ENCODE results near the gene AHDC1. TPM values are rescaled to one million over a fixed set of nuclear protein-coding genes. Genes with fewer than 3 reads are reported as not detected.

AHDC1 gene
- total RNA-seq, 1 experiment from 2014 or later: 20.8 TPM

DNA sequence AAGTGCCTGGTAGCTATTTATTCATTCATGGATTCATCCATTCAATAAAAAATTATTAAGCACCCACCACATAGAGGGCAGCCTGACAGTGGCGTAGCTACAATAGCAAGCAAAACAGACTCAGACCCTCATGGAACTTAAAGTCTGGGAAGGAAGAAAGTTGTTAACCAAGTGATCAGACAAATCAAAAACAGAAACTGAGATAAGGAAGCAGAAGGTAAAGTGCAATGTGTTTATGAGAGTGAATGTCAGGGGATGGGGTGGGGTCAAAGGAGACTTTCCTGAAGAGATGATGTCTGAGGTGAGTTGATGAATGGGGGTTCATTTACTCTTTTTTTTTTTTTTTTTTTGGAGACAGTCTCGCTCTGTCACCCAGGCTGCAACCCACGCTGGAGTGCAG is 111.1 kb downstream of the AHDC1 start:
- DNase-seq: no peak
- intact Hi-C loops (cut with micrococcal nuclease; ENCODE audit: unreplicated experiment): no loop called here
- Mint-ChIP-seq H3K27me3 (ENCODE audit: unreplicated experiment) (no peaks in the 10 kb centered on the region), H3K36me3 (ENCODE audit: insufficient read depth, unreplicated experiment) (peaks cover 27% of the 10 kb centered on the region), H3K4me1 (ENCODE audit: low read depth, unreplicated experiment) (peaks cover 8% of the 10 kb centered on the region), H3K4me3 (ENCODE audit: low read depth, unreplicated experiment) (no peak overlapping the region), H3K27ac (ENCODE audit: unreplicated experiment) (no peak overlapping the region), H3K9me3 (ENCODE audit: low read depth, unreplicated experiment) (no peaks in the 10 kb centered on the region)
- BruUV-seq (replicated peaks): no TSS peak
- TF ChIP-seq, protein P1, sequence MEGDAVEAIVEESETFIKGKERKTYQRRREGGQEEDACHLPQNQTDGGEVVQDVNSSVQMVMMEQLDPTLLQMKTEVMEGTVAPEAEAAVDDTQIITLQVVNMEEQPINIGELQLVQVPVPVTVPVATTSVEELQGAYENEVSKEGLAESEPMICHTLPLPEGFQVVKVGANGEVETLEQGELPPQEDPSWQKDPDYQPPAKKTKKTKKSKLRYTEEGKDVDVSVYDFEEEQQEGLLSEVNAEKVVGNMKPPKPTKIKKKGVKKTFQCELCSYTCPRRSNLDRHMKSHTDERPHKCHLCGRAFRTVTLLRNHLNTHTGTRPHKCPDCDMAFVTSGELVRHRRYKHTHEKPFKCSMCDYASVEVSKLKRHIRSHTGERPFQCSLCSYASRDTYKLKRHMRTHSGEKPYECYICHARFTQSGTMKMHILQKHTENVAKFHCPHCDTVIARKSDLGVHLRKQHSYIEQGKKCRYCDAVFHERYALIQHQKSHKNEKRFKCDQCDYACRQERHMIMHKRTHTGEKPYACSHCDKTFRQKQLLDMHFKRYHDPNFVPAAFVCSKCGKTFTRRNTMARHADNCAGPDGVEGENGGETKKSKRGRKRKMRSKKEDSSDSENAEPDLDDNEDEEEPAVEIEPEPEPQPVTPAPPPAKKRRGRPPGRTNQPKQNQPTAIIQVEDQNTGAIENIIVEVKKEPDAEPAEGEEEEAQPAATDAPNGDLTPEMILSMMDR (IDR thresholded peaks at IDR 0.05; ENCODE audit: unreplicated experiment): no peak
- CTCF ChIA-PET: no interaction called here

DNA sequence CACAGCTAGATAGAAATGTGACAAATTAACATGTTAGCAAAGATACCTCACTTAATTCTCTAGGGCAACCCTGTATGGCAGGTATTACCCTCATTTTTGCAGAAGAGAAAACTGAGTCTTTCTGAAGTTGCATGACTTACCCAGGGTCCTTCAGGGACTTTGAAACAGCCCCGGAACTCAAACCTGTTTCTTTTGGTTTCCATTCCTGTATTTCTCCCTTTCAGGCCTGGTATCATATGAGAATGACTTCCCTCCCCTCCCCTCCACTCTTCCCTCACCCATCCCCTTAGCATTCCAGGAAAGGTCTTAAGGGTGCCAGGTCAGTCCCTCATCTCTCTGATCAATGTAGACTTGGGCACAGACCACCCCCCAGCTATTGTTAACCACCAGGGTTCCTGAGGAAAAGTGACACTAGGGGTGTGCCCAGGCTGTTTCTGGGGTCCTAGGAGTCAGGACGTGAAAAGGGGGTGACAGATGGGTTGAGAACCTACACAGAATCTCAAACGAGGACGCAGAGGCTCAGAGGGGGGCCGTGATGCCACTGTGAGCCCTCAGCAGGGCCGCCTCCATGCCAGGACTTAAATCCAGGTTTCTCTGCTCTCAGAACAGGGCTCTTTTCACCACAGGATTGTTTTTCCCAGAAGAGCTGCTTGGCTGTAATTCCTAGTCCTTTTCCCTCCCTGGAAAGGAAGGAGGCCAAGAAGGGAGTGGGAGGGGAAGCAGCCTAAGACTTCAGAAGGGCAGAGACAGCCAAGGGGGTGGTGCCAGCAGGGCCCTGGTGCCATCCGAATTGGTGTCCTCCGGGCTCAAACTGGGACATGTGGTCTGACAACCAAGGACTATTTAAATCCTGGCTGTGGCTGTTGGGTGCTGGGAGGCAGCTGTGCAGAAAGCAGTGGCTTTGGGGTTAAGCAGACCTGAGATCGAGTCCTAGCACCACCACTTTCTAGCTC is 111.9 kb downstream of the AHDC1 start:
- DNase-seq: no peak
- CTCF ChIA-PET: no interaction called here
- TF ChIP-seq, protein P1 (IDR thresholded peaks at IDR 0.05; ENCODE audit: unreplicated experiment): no peak
- no TSS peak for BruUV-seq (replicated peaks)
- Mint-ChIP-seq H3K36me3 (ENCODE audit: insufficient read depth, unreplicated experiment) (peaks cover 27% of the 10 kb centered on the region), H3K4me1 (ENCODE audit: low read depth, unreplicated experiment) (peaks cover 7% of the 10 kb centered on the region), H3K4me3 (ENCODE audit: low read depth, unreplicated experiment) (no peak overlapping the region), H3K27ac (ENCODE audit: unreplicated experiment) (no peak overlapping the region), H3K27me3 (ENCODE audit: unreplicated experiment) (no peaks in the 10 kb centered on the region), H3K9me3 (ENCODE audit: low read depth, unreplicated experiment) (no peaks in the 10 kb centered on the region)
- intact Hi-C loops (cut with micrococcal nuclease; ENCODE audit: unreplicated experiment): no loop called here

DNA sequence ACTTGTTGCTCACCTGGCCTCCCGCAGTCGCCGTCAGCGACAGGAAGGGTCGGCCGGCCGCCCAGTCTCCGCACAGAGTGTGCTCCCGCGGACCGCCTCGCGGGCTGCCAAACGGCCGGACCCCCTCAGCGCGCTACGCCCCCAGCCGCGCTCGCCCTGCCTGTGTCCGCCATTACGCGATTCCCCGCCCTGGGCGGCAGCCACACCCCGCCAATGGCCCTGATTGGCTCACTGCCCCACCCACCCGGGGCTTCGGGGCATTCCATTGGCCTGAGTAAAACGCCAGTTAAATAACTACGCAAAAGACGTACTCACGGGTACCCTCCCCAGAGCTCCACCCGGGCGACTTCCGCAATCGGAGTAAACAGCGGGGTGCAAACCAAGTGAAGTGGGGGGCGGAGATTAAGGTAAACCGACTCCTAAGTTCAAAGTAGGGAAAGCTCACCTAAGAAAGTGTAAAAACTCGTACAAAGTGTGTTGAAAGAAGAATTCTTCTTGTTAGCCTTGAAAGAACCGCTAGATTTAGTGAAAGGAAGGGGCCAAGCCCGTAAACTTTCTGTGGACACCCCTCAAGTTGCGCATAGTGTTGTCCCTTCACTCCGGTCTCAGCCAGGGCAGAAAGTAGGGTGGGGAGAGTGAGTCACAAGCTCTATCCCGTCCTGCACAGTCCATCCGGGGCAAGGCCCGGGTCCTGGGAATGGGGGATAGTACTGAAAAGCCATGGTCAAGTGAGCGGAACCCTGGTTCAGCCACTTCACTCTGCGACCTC is 113.8 kb downstream of the AHDC1 start, which contains the start of gene WASF2:
Gene WASF2 (minus strand): TSS at position 195 of the 769 bp plus-strand sequence. CDS start 61,277 bp downstream, outside the sequence.
- Mint-ChIP-seq H3K9me3 (ENCODE audit: low read depth, unreplicated experiment) (no peaks in the 10 kb centered on the region), H3K4me3 (ENCODE audit: low read depth, unreplicated experiment) (peak within 1 kb of the TSS; percentile 77), H3K4me1 (ENCODE audit: low read depth, unreplicated experiment) (no peaks in the 10 kb centered on the region), H3K36me3 (ENCODE audit: insufficient read depth, unreplicated experiment) (peaks cover 22% of the 10 kb centered on the region), H3K27ac (ENCODE audit: unreplicated experiment) (peak within 1 kb of the TSS; percentile 99), H3K27me3 (ENCODE audit: unreplicated experiment) (no peaks in the 10 kb centered on the region)
- intact Hi-C loops (cut with micrococcal nuclease; ENCODE audit: unreplicated experiment): no loop called here
- CTCF ChIA-PET: interaction anchor here (0.7 to 1.3 kb wide), 8 partner anchors 9 to 295 kb away, joined by 3 to 6 read pairs (median 3); no protein-coding TSS in a partner anchor
- no TSS peak for BruUV-seq (replicated peaks)
- DNase-seq: peak; percentile 94
- TF ChIP-seq, protein P1 (IDR thresholded peaks at IDR 0.05; ENCODE audit: unreplicated experiment): no peak

DNA sequence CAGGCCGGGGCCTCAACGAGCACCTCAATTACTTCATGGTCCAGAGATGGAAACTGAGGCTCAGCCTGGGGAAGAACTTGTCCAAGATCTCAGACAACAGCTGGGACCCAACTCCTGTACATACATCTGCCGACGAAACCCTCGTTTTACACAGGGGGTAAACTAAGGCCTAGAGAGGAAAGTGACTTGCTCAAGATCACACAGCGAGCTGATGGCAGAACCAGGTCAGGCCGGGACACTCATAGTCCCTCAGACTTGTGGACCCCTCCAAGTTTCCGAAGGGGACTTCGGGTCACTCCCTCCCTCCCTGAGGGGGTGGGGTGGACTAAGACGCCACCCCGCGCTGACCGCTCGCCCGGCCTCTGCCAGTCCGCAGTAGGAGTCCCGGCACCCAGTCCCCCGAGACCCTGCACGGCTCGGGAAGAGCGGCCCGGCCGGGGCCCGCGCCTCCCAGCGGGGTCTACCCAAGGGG is 114.4 kb downstream of the AHDC1 start:
- Mint-ChIP-seq H3K27ac (ENCODE audit: unreplicated experiment) (peak overlapping the region; percentile 99), H3K9me3 (ENCODE audit: low read depth, unreplicated experiment) (no peaks in the 10 kb centered on the region), H3K4me3 (ENCODE audit: low read depth, unreplicated experiment) (peak overlapping the region; percentile 77), H3K4me1 (ENCODE audit: low read depth, unreplicated experiment) (no peaks in the 10 kb centered on the region), H3K27me3 (ENCODE audit: unreplicated experiment) (no peaks in the 10 kb centered on the region), H3K36me3 (ENCODE audit: insufficient read depth, unreplicated experiment) (peaks cover 22% of the 10 kb centered on the region)
- TF ChIP-seq, protein P1 (IDR thresholded peaks at IDR 0.05; ENCODE audit: unreplicated experiment): no peak
- intact Hi-C loops (cut with micrococcal nuclease; ENCODE audit: unreplicated experiment): no loop called here
- BruUV-seq (replicated peaks): no TSS peak
- peak; percentile 17 for DNase-seq
- CTCF ChIA-PET: interaction anchor here (1.3 kb wide), 3 partner anchors 10 to 67 kb away, joined by 4 to 6 read pairs (median 4); no protein-coding TSS in a partner anchor
